Measurements from ENCODE around the gene PPP2R3A.

Gene PPP2R3A

GRCh38 chr3:135970506-135971116 is 5.1 kb downstream of the PPP2R3A start:
- no peak for DNase-seq

- no peak for DNase-seq
These were observed 8.3 kb downstream of the PPP2R3A start for GRCh38 chr3:135973841-135974240.

- no peak for DNase-seq
These were observed 9.5 kb downstream of the PPP2R3A start for GRCh38 chr3:135975053-135975452.

- DNase-seq, result no peak
These were observed 10.0 kb downstream of the PPP2R3A start for GRCh38 chr3:135975536-135975935.

- DNase-seq, result no peak
These were observed 14.8 kb downstream of the PPP2R3A start for GRCh38 chr3:135980343-135980742.

- DNase-seq, result no peak
These were observed 16.3 kb downstream of the PPP2R3A start for GRCh38 chr3:135981701-135982403.

- DNase-seq, result no peak
These were observed 16.9 kb downstream of the PPP2R3A start for GRCh38 chr3:135982404-135982761.

- DNase-seq, result no peak
These were observed 17.5 kb downstream of the PPP2R3A start for GRCh38 chr3:135982922-135983581.

- DNase-seq, result no peak
These were observed 22.1 kb downstream of the PPP2R3A start for GRCh38 chr3:135987661-135988060.

- DNase-seq, result no peak
These were observed 23.7 kb downstream of the PPP2R3A start for GRCh38 chr3:135989242-135989641.

GRCh38 chr3:135990903-135991302 is 25.4 kb downstream of the PPP2R3A start:
- DNase-seq, result no peak

- no peak for DNase-seq
These were observed 26.1 kb downstream of the PPP2R3A start for GRCh38 chr3:135991621-135992020.

GRCh38 chr3:135992072-135992471 is 26.5 kb downstream of the PPP2R3A start:
- no peak for DNase-seq

GRCh38 chr3:135994708-135995337 is 29.3 kb downstream of the PPP2R3A start:
- no peak for DNase-seq

GRCh38 chr3:135995766-135996165 is 30.2 kb downstream of the PPP2R3A start:
- no peak for DNase-seq

GRCh38 chr3:135997554-135998320 is 32.2 kb downstream of the PPP2R3A start:
- DNase-seq, result no peak

- no peak for DNase-seq
These were observed 42.7 kb downstream of the PPP2R3A start for GRCh38 chr3:136008221-136008620.

- DNase-seq, result no peak
These were observed 43.4 kb downstream of the PPP2R3A start for GRCh38 chr3:136008732-136009470.

GRCh38 chr3:136018876-136019275 is 53.3 kb downstream of the PPP2R3A start:
- DNase-seq, result no peak

GRCh38 chr3:136021803-136022202 is 56.3 kb downstream of the PPP2R3A start:
- DNase-seq, result no peak

GRCh38 chr3:136022529-136023263 is 57.2 kb downstream of the PPP2R3A start:
- DNase-seq, result no peak
